IPS DF 6.9 (cell line): Measurements from ENCODE around the gene CELF1.

Experiments
- DNase-seq: peaks from one replicate; pipeline ENCODE4 v3.0.0-alpha.2; 2013; ENCODE audit warnings: low read depth, low spot score
- H3K27ac ChIP-seq: one replicate; pipeline ENCODE4 v1.5.1; 2013; ENCODE audit warnings: low read length, control low read depth
- H3K27me3 ChIP-seq: 2 replicates; pipeline ENCODE4 v1.6.1; 2013; ENCODE audit warnings: mild to moderate bottlenecking, low read length; ENCODE audit not compliant: control insufficient read depth, insufficient read depth
- H3K36me3 ChIP-seq: 2 replicates; pipeline ENCODE4 v1.6.1; 2013; ENCODE audit warnings: low read length; ENCODE audit not compliant: control insufficient read depth, insufficient read depth
- H3K4me1 ChIP-seq: 2 replicates; pipeline ENCODE4 v1.6.1; 2013; ENCODE audit warnings: low read length; ENCODE audit not compliant: control insufficient read depth, insufficient read depth
- H3K4me3 ChIP-seq: 2 replicates; pipeline ENCODE4 v1.5.1; 2013; ENCODE audit warnings: mild to moderate bottlenecking, low read length
- H3K9me3 ChIP-seq: 2 replicates; pipeline ENCODE4 v1.6.1; 2013; ENCODE audit warnings: low read length, inconsistent platforms; ENCODE audit not compliant: control insufficient read depth, insufficient read depth
- WGBS: extraction: QIAGEN DNeasy Blood & Tissue Kit; methylation state at CpG from one replicate; pipeline ENCODE4 v1.1.7; 2013; ENCODE audit warnings: mixed read lengths, missing lambda C conversion rate; ENCODE audit not compliant: insufficient read length, insufficient coverage; 5-methylcytosine and 5-hydroxymethylcytosine counted together

CELF1 gene

GRCh38 chr11:47511917-47512316, 41.0 kb downstream of the CELF1 start:
- Histone ChIP-seq H3K4me1 (peaks cover 6% of the 10 kb centered on the region; the same call in 1 of the 2 replicates), H3K27ac (no peak overlapping the region), H3K9me3 (no peaks in the 10 kb centered on the region), H3K4me3 (no peak overlapping the region), H3K27me3 (no peaks in the 10 kb centered on the region), H3K36me3 (no peaks in the 10 kb centered on the region)
- DNase-seq = no peak
- WGBS = no CpG with 5 or more reads among the region's 7 CpGs

- Histone ChIP-seq H3K27me3 (no peaks in the 10 kb centered on the region), H3K4me3 (no peak overlapping the region), H3K4me1 (peaks cover 5% of the 10 kb centered on the region; the same call in 1 of the 2 replicates), H3K27ac (no peak overlapping the region), H3K36me3 (no peaks in the 10 kb centered on the region), H3K9me3 (no peaks in the 10 kb centered on the region)
- DNase-seq = no peak
- WGBS = no CpG with 5 or more reads among the region's 7 CpGs
Measured at GRCh38 chr11:47510209-47510608, 42.7 kb downstream of the CELF1 start.

GRCh38 chr11:47509077-47509536, 43.8 kb downstream of the CELF1 start:
- peaks cover 5% of the 10 kb centered on the region; the same call in 1 of the 2 replicates for H3K4me1 ChIP-seq
- H3K36me3 ChIP-seq = no peaks in the 10 kb centered on the region
- no peak for DNase-seq
- H3K4me3 ChIP-seq = no peak overlapping the region
- H3K9me3 ChIP-seq = no peaks in the 10 kb centered on the region
- WGBS = no CpG with 5 or more reads among the region's 4 CpGs
- H3K27ac ChIP-seq = no peak overlapping the region
- no peaks in the 10 kb centered on the region for H3K27me3 ChIP-seq

- Histone ChIP-seq H3K4me3 (no peak overlapping the region), H3K27me3 (no peaks in the 10 kb centered on the region), H3K9me3 (no peaks in the 10 kb centered on the region), H3K27ac (no peak overlapping the region), H3K4me1 (peaks cover 5% of the 10 kb centered on the region; the same call in 1 of the 2 replicates), H3K36me3 (no peaks in the 10 kb centered on the region)
- no CpG with 5 or more reads among the region's 8 CpGs for WGBS
- no peak for DNase-seq
Measured at GRCh38 chr11:47508240-47508957, 44.5 kb downstream of the CELF1 start.

- Histone ChIP-seq H3K9me3 (no peaks in the 10 kb centered on the region), H3K4me3 (no peak overlapping the region), H3K27ac (no peak overlapping the region), H3K4me1 (peaks cover 5% of the 10 kb centered on the region; the same call in 1 of the 2 replicates), H3K27me3 (no peaks in the 10 kb centered on the region), H3K36me3 (no peaks in the 10 kb centered on the region)
- no peak for DNase-seq
- WGBS = no CpG with 5 or more reads among the region's 1 CpG
Measured at GRCh38 chr11:47507563-47508239, 45.2 kb downstream of the CELF1 start.

- WGBS = no CpG with 5 or more reads among the region's 10 CpGs
- H3K9me3 ChIP-seq = no peaks in the 10 kb centered on the region
- H3K27ac ChIP-seq = no peak overlapping the region
- H3K36me3 ChIP-seq = no peaks in the 10 kb centered on the region
- no peak for DNase-seq
- no peak overlapping the region for H3K4me3 ChIP-seq
- peaks cover 5% of the 10 kb centered on the region; the same call in 1 of the 2 replicates for H3K4me1 ChIP-seq
- H3K27me3 ChIP-seq = no peaks in the 10 kb centered on the region
Measured at GRCh38 chr11:47506795-47507562, 46.0 kb downstream of the CELF1 start.

GRCh38 chr11:47506373-47506772, 46.6 kb downstream of the CELF1 start:
- H3K27ac ChIP-seq = no peak overlapping the region
- no peak overlapping the region for H3K4me3 ChIP-seq
- no CpG with 5 or more reads among the region's 8 CpGs for WGBS
- H3K27me3 ChIP-seq = no peaks in the 10 kb centered on the region
- no peak for DNase-seq
- no peaks in the 10 kb centered on the region for H3K36me3 ChIP-seq
- H3K4me1 ChIP-seq = peaks cover 5% of the 10 kb centered on the region; the same call in 1 of the 2 replicates
- no peaks in the 10 kb centered on the region for H3K9me3 ChIP-seq

- Histone ChIP-seq H3K36me3 (no peaks in the 10 kb centered on the region), H3K27me3 (no peaks in the 10 kb centered on the region), H3K4me1 (peaks cover 5% of the 10 kb centered on the region; the same call in 1 of the 2 replicates), H3K27ac (no peak overlapping the region), H3K9me3 (no peaks in the 10 kb centered on the region), H3K4me3 (no peak overlapping the region)
- WGBS = no CpG with 5 or more reads among the region's 1 CpG
- no peak for DNase-seq
Measured at GRCh38 chr11:47504910-47505309, 48.0 kb downstream of the CELF1 start.

- no peak overlapping the region for H3K4me3 ChIP-seq
- H3K27me3 ChIP-seq = no peaks in the 10 kb centered on the region
- no peak for DNase-seq
- H3K27ac ChIP-seq = no peak overlapping the region
- no peaks in the 10 kb centered on the region for H3K4me1 ChIP-seq
- H3K36me3 ChIP-seq = no peaks in the 10 kb centered on the region
- no peaks in the 10 kb centered on the region for H3K9me3 ChIP-seq
Measured at GRCh38 chr11:47503227-47503626, 49.7 kb downstream of the CELF1 start.

GRCh38 chr11:47502767-47503166, 50.2 kb downstream of the CELF1 start:
- no peaks in the 10 kb centered on the region for H3K4me1 ChIP-seq
- WGBS = no CpG with 5 or more reads among the region's 3 CpGs
- no peak overlapping the region for H3K4me3 ChIP-seq
- H3K27ac ChIP-seq = no peak overlapping the region
- no peaks in the 10 kb centered on the region for H3K9me3 ChIP-seq
- no peak for DNase-seq
- no peaks in the 10 kb centered on the region for H3K36me3 ChIP-seq
- no peaks in the 10 kb centered on the region for H3K27me3 ChIP-seq
